T-helper 9 cell (primary cell): Measurements from ENCODE around the gene ITIH4.

Source experiments
- DNase-seq: peaks from one replicate; pipeline ENCODE4 v3.0.0-alpha.2; 2020
- total RNA-seq, 2 donors: gene quantifications; one replicate each; lab custom pipeline; 2026; lab: John Stamatoyannopoulos, UW

ITIH4 gene
- total RNA-seq, result 1.5 to 1.9 reads per million in 2 donors

DNA sequence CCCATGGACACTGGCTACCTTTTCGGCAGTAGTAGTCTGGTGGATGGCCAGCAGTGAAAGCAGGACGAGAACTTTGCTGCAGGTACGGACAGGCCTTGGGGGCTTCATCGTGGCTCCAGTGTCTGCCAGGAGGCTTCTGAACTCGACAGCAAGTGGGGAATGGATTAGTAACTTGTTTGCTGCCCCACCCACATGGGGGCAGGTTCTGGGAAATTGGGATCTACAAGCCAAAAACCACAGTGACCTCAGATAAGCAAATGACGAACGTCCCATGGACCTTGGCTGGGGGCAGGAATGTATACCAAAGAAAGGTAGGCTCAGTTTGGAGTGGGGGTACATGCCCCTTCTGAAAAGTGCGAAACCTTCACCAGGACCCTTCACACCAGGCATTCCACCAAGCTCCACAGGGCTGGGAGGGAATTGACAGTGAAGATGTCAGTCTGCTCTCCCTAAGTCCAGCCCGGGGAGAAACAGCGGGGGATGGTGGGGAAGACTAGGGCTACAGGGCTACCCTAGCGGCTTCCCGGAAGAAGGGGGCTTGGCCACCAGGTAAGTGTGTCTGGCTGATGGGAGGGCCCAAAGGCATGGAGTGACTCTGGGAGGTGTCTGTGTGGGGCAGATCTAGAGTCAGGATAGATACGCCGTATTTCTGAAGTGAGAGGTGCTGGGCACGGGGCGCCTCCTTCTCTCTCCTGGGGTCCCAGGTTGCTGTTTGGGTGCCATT, at the start of gene ITIH4:
Gene ITIH4, minus strand, starts transcription at position 138 of the 724 bp plus-strand sequence. Its CDS starts 30 bp downstream, at position 108.
- no peak for DNase-seq

DNA sequence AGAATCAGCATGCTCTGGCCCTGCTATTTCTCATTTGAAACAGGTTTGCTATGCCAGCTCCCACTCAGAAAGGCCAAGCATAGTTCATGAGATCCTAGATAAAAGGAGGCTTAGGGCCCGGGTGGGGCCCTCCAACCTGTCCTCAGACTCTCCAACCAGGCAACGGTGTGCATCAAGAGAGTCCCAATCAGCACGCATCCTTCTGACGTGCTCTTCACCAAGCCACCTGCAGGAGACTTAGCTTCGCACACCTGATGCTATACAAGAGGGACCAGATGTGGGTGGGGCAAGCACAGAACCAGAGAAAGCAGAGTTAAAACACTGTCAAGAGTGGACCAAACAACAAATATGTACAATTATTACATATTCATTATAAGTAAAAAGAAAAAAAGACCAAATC, 49.6 kb upstream of the ITIH4 start:
- DNase-seq, result no peak

DNA sequence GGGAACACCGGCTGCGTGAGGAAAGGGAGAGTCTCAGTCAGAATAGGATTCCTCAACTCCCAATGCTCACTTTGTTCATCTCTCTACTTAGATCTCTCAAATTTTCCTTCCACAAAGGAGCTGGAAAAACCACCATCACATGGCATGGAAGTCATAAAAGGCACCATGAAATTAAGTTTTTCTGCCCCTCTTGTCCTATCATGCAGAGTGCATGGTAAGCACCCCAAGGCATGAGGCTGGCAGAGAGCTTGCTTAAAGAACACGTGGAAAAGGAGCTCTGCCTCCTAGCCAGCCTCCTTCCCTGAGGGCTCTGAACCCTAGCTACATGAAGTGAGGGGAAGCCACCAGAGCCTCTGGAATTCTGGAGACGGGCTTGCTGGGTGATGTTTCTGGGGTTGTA, 49.1 kb upstream of the ITIH4 start:
- DNase-seq, result no peak

DNA sequence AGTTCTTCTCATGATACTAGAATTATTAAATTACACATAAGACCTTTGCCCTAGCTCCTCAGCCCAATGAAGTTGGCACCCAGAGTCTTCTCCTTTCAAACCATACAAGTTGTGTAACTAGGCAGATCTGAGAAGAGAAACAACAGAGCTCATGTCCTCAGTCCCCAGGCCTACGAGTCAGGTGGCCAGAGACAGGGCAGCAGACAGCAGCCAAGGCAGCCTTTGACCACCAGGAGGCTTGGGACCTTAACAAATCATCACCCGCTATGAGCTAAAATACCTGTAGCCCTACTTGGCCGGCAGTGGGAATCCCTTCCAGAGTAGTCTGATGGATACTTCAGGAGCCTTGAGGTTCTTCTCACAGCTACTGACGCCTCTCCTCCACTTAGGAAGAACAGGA, 48.6 kb upstream of the ITIH4 start:
- DNase-seq, result no peak

DNA sequence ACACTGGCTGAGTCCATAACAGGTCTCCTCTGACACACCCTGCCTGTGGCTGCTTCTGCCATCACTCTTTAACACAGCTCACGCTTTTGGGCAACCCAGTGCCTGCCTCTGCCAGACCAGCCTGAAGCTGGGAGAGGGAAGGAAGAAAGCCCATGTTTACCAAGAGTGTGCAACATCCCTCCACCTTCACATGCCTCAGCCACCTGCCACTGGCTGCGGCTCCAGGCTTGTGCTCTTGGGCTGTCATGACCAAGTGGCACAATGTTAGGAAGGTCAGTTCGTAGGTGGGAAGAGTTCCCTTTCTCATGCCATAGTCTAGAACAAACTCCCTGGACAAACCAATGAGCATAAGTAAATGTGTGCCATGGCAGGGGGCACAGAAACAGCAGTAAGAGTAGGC, 46.6 kb upstream of the ITIH4 start:
- no peak for DNase-seq

DNA sequence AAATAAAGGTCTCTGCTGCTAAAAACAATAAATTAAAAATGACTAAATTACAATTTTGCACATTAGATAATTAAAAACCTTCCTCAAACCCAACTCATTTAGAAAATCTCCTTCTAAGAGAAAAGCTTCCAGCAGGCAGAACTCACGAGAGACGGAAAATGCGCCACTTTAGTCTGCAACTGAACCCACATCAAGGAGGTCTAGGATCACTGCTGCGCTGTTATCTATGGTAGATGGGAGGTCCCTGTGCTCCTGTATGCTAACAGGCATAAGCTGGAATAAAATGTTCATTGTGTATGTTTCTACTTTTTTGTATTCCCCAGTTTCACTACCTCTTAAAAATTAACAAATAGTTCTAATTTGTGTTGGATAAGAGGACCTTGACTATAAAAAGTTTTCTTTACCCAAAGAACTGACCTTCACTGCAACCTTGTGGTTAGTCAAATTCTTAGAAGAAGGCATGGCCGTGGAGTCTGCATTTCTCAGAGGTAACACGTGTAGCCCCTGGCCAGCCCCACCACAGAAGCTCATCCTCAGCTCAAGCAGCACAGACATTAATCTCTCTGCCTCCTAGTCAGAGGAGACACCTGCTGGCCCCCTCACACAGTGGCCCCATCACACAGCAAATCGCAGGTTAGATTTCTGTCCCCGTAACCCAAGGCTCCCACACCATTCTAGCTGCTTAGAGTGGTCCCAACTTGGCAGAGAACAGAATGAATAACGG, 44.6 kb upstream of the ITIH4 start:
- DNase-seq, result no peak

DNA sequence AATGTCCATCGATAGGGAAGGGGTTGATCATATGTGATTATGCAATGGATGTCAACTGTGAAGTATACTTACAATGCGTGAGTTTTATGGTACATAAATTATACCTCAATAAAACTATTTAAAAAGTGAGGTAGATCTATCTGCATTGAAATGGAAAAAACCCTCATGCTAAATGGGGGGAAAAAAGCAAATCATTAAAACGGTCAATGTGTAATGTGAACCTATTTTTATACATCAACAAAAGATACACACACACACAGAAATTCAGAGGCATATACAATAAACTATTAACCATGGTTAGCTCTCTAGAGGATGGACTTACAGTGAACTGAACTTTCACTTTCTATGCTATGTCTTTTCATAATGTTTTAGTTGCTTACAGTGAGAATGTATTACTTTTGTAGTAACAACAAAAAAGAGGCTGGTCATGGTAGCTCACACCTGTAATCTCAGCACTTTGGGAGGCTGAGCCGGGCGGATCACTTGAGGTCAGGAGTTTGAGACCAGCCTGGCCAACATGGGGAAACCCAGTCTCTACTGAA, 43.8 kb upstream of the ITIH4 start:
- no peak for DNase-seq

DNA sequence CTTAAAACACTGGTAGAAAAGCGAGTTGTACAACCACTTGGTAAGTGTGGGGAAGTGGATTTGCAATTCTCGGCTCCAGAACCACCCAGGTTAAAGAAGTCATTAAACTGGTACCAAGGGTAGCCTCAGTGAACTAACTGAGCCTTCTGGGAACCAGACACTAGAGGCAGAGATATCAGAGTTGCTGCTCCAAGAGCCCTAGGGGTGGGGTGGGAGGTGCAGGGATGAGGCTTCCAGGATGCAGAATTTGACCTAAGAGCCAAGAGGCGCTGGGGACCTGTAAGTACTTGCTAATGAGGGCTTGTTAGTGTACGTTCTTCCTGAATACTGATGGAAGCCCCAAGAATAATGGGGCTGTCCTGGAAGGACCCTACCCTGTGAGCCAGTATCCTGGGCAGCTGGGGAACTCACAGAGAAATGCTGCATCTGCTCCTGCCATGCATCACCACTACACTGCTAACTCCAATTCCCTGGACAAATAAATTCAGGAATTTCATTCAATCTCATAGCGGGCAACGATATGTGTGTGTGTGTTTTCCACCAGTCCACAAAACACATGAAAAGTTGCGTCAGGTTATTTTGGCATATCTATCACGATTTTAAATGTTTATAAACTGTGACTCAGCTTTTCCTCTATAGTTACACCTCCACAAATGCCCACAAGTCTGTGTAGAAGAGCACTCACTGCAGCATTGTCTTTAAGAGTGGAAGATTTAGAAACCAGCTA, 43.1 kb upstream of the ITIH4 start:
- DNase-seq, result no peak

DNA sequence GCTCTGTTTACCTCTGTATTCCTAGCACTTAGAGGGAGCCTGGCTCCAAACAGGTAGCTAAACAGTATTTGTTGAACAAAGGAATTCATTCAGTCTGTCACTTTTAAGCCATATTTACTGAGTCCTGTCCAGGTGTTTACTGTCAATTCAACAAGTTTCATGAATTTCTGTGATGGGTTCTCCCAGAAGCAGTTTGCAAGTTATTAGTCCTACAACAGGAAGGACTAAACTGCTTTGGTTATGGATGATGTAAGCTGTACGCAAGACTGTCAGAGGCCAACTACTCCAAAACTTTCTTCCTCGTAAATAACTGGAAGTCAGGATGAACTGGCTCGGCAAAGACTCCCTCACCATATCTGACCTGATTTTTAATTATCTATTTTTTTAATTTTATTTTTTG, 41.8 kb upstream of the ITIH4 start:
- no peak for DNase-seq

DNA sequence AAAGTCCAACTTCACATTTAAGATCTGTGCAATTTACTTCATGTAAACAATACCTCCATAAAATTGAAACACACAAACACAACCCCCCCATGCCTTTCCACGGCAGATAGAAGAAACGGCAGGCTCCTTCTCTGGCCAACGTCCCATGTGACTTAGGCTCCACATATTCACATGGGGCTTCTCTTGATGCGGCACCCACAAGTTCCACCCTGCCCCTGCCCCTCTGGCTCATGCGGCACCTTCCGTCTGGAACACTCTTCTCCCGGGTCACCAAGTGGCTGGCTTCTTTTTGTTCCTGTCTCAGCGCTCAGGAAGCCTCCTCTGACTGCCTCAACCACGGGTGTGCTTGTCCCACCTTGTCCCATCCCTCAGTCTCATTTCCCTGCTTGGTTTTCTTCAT, 41.3 kb upstream of the ITIH4 start:
- no peak for DNase-seq

DNA sequence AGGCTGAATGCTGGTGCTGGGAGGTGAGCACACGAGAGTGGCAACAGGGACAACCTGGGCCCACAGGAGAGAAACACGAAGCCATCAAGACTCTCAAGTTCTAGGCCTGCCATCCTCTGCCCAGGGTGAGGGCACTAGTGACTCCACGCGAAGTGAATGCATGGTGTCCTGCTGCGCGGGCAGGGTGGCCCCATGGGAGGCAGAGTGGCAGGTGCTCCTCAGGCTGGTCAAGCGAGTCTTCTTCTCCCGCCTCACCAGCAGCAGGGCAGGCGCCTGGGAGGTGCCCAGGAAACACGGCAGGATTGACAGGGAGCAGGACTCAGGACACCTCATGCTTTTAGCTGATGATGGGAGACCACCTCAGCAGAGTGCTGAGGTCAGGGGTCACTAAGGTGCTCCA, 40.0 kb upstream of the ITIH4 start:
- DNase-seq, result no peak

DNA sequence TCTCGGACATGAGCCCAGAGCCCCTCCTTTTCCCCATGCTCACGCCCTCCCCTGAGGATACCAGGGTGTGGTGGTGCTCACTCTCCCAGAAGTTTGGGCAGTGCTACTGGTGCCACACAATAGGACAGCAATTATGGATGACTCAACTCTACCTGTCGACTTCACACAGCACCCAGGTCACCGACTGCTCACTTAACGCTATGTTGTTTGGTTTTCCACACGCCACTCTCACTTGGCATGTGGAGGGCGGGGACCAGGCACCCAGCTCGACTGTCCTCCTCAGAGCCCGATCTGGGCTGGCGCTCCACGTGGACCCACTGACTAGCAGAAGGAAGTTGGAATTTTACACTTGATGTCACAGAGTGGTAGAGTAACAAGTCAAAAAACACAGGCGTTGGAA, 36.0 kb upstream of the ITIH4 start:
- DNase-seq, result no peak

DNA sequence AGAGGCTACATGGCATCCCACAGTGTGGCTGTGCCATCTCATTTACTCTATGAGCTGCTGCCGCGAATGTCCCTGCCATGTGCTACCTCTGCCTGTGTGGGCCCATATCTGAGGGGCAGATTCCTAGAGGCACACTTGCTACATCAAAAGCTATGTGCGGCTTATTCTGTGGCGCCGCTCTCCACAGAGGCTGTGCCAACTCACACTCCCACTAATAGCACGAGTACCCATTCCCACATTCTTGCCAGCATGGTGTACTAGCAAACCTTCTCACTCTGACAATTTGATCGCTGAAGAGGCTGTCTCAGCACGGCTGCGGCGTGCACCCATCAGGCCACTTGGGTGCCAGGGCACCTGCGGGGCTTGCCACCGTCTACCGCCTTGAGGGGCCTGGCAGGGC, 35.5 kb upstream of the ITIH4 start:
- DNase-seq, result no peak

DNA sequence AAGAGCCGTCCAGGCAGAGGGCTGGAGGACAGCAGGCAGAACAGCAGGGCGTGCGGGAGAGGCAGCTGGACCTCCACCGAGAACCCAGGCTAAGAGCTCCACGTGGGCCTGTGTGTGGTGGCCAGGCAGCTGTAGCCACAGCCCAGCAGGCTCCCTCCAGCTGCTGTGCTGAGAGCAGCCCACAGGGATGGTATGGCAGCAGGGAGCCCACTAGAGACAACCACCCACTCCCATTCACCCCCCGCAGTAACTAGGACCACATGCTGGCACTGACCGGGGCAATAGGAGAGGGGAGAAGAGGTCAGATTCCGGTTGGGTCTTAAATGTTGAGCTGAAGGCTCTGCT, 29.9 kb upstream of the ITIH4 start:
- no peak for DNase-seq

DNA sequence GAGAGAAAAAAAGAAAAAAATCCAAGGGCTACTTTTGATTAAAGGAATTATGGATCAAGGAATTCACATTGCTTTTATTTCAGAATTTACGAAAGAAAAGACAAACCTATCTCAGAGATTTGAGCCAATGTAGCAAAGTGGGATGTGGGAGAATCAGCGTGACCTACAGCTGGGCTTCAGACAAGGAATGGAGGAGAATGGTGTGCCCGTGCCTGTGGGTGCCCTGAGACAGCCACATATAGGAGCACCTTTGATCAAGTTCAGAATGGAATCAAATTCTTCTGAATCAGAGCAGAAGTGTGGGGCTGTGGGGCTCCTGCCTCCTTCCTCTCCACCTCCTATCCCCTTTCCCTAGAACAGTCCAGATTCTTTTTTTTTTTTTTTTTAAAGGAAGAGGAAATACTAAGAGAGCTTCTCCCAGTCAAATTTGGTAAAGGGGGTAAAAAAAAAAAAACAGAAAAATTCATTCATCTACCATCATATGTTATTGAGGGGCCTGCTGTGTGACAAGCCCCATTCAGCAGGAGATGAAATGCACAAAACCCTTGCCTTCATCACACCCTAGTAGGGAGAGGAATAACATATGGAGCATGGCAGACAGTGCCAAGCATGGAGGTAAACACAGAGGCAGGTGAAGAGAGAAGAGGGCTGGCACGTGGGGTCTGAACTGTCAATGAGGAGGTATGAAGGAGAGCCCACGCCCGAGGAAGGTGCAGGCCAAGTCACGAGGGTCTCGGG, 29.4 kb upstream of the ITIH4 start:
- DNase-seq, result no peak

DNA sequence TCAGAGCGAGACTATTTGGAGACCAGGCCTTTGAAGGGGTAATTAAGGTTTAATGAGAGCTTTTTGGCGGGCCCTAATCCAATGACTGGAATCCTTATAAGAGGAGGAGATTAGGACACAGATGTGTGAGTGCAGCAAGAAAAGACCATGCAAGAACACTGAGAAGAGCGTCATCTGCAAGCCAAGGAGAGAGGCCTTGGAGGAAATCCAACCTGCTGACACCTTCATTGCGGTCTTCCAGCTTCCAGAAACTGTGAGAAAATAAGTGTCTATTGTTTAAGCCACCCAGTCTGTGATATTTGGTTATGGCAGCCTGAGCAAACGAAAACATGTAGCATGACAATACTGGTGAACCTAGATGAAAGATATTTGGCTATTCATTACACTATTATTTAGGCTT, 27.4 kb upstream of the ITIH4 start:
- no peak for DNase-seq

DNA sequence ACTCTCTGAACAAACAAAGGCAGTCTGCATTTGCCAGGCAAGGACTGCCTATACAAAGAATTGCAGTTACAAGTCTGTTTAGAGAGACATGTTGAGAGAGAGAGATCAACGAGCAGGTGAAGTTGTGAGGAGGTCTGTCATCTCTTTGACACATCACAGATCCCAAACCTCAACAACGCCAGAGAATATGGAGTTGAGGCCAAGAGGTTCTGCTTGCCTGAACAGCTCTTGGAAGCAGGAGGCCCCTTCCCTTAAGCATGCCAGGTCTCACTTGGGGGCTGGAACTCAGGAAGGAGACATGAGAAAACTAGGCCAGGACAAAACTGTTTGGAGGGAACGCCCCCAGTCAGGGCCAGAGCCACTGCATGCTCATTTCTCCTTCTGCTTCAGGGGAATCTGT, 26.7 kb upstream of the ITIH4 start:
- DNase-seq, result no peak

DNA sequence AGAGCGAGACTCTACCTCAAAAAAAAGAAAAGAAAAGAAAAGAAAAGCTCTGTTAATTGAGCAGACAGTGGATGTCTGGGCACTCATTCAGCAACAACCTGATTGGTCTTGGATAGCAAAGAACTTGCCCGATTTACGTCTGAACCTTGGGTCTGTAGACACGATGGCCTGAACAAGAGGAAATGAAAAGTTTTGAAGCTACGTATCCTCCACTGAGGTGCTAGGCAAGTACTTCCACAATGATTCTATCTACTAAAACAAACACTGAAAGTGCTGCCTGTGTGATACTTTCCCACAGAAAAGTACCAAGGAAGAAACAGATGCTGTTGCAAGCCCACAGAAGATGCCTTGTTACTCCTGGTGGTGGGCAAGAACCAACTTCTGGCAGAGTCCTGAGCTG, 26.2 kb upstream of the ITIH4 start:
- DNase-seq, result no peak

DNA sequence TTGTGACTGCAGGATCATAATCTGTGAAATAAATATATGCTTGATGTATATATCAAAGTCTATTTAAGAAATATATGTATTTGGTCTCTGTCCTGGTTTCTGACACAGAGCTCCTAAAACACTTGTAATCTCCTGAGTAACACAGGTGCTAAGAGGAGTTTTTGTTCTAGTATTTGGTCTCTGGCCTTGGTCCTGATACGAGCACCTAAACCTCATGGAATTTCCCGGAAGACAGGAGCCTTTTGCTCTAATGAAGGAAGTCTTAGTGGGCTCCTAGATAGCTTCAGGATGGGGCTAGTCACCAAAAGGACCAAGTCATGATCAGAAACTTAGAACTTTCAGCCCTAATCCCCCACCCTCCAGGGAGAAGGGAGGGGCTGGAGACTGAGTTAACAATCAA, 23.5 kb upstream of the ITIH4 start:
- DNase-seq, result no peak

DNA sequence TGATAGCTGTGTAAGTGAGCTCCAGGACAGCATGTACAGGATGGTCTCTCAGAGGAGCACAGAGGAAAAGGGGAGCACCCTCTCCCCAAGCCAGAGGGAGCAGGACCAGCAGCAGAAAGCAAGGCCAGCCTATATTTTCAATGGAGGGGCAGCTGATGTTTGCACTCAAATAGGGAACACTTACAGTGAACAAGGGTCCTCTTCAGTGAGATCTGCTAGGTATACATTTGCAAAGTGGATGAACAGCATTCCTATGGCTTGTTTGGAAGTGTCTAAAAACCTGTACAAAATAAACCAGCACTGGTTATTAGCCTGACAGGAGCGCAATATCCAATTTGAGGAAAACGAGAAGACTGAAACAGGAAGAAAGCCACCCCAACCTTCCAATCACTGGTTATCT, 21.9 kb upstream of the ITIH4 start:
- DNase-seq, result no peak

DNA sequence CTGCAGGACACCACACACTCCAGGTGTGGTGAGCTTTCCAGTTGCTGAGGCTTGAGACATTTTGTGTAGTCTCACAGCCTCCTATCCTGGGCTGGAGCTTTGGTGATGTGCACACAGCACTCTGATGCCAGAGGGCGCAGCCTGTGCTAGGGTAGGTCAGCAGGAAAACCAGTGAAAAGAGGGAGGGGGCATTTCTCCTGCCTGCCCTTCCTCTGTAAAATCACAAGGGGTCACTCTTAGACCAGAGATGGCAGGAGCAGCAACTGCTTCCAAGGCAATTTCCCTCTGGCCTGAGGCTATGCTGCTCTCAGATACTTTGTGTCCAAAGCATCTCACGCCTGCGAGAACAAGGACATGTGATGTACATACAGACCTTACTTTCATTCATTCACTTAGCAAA, 20.9 kb upstream of the ITIH4 start:
- DNase-seq, result no peak

DNA sequence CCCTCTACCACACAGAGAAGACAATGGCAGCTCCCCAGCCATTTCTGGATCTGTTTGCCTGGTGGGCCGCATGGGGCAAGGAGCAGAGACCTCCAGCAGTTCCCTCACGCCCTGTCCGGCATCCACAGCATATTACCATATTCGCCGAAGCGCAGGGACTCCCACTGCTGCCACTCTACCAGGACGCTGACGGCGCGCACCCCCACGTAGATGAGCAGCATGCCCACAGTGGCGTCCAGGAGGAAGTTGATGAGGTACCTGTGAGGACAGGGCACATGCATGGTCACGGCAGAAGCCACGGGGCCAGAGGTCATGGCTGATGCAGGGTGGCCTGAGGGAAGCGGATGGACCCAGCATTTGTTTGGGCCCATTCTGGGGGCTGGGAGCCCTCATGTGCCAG, 19.2 kb upstream of the ITIH4 start:
- no peak for DNase-seq

DNA sequence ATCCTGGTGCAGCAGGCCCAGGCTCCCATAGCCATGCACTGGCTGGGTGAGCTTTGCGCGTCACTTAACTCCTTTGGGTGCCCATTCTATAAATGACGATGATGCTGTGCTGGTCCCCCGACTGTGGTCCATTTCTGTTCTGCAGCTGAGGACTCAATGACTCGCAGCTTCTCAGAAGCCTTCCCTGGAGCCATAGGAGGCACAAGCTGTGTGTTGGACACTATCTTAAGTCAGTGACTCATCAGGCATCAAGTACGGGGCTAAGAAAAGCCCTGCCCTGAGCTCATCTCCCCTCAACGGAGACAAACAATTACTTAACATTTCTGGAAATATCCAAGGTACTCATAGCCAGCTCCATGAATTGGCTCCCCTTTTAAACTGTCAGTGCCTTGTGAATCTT, 18.1 kb upstream of the ITIH4 start:
- no peak for DNase-seq
